Gastroesophageal sphincter (tissue), 4 donors: Measurements from ENCODE around the gene BMP7. TPM values are rescaled to one million over a fixed set of nuclear protein-coding genes. Genes with fewer than 3 reads are reported as not detected.

ENCODE experiments used
- ATAC-seq: fragments of 150-250 bp; one replicate; pipeline ENCODE4 v1.9.1; 2016; ENCODE audit warnings: mild to moderate bottlenecking, moderate library complexity
- H3K27ac ChIP-seq, 4 donors: fragments of 200-600 bp; sonication (generic) in 3 of 4; 1 replicate in 3 of 4; 2 replicates in 1 of 4; pipeline ENCODE4 v1.5.1; 2016 to 2019
- H3K27me3 ChIP-seq: fragments of 200-600 bp; sonication (generic); one replicate; pipeline ENCODE4 v1.5.1; 2019
- H3K36me3 ChIP-seq, 2 donors: fragments of 200-600 bp; sonication (generic); one replicate each; pipeline ENCODE4 v1.5.1; 2019; ENCODE audit warnings: control low read depth in 1 of 2
- H3K4me1 ChIP-seq, 3 donors: fragments of 200-600 bp; sonication (generic); 1 replicate in 2 of 3; 2 replicates in 1 of 3; pipeline ENCODE4 v1.5.1; 2016 to 2019; ENCODE audit warnings: control low read depth in 2 of 3
- H3K4me3 ChIP-seq, 2 donors: fragments of 200-600 bp; sonication (generic); one replicate each; pipeline ENCODE4 v1.5.1; 2019; ENCODE audit warnings: mild to moderate bottlenecking in 1 of 2, moderate library complexity in 1 of 2
- H3K9me3 ChIP-seq, 3 donors: fragments of 200-600 bp; sonication (generic); one replicate each; pipeline ENCODE4 v1.5.1; 2017 to 2019; ENCODE audit warnings: control low read depth in 2 of 3
- EP300 ChIP-seq: sonication (generic); formaldehyde crosslinking; IDR thresholded peaks from one replicate; pipeline ENCODE4 v1.6.1; 2017; ENCODE audit warnings: antibody characterized with exemption, mild to moderate bottlenecking
- POLR2A ChIP-seq, 2 donors: fragments of 450-650 bp; IDR thresholded peaks; one replicate each; pipeline ENCODE4 v1.6.1; 2017; ENCODE audit warnings: antibody characterized with exemption in 2 of 2, mild to moderate bottlenecking in 2 of 2, moderate library complexity in 1 of 2
- POLR2AphosphoS5 ChIP-seq: sonication (generic); formaldehyde crosslinking; IDR thresholded peaks from one replicate; pipeline ENCODE4 v1.6.1; 2017; ENCODE audit warnings: antibody characterized with exemption
- WGBS, 2 donors: methylation state at CpG; one replicate each; pipeline ENCODE4 v1.1.5; 2018; ENCODE audit warnings: low coverage in 1 of 2; 5-methylcytosine and 5-hydroxymethylcytosine counted together
- total RNA-seq, 4 donors: library from RNA; depleted of rRNA; stranded (reverse); fragments of >200 nt; gene quantifications; one replicate each; pipeline ENCODE4 v1.1.0, GENCODE V29; 2016
- TF ChIP-seq, protein P1 (sequence below), 4 experiments: fragments of 200-600 bp in 2 of 4; fragments of 450-650 bp in 2 of 4; sonication (generic) in 1 of 4; IDR thresholded peaks; one replicate each; pipeline ENCODE4 v1.5.1; 2017 to 2019; ENCODE audit warnings: antibody characterized with exemption in 4 of 4, mild to moderate bottlenecking in 2 of 4, moderate library complexity in 2 of 4

BMP7 gene
- total RNA-seq, 4 donors from 2014 or later: 0.16 to 10.8 (median 5.0) TPM

DNA sequence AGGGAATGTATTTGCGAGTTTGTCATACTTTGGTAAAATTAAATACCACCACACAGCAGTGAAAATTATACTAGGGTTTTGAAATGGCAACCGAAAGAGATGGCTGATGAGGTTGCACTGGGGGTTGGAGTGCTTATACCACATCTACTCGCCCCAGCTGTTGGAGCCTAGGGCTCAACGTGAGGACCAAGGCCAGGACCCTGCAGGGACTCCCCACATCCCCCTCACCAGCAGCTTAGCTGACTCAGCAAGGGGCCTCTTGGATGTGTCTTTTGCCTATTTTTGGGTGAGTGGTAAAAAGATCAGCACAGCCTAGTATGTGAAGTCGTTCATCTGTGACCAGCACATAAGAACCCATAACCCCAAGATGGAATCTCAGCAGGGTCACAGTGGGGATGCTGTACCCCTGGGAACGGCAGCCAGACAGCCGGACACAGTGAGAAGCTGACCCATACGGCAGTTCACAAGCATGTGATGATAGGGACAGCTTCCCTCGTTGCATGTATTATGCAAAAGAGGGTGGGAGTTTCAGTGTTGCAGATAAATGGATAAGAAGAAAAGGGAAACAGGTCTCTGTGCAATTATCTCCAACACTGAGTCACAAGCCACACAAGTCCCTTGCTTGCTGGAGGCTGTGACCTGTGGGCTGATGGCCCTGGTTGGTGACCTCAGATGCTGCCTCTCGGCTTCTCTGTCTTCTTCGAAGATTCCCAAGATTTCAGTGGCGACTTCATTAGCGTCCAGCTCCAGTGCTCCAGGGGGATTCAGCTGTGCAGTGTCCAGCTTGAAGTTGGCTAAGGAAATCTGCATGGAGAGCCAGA, 42.2 kb upstream of the BMP7 start:
- no peak overlapping the region for H3K27ac ChIP-seq
- ATAC-seq: no peak
- H3K9me3 ChIP-seq: no peaks in the 10 kb centered on the region
- no peaks in the 10 kb centered on the region for H3K4me1 ChIP-seq
- WGBS, 2 donors: 54 to 66% methylated on average over 7 to 9 of the region's 13 CpGs
- H3K4me3 ChIP-seq: no peak overlapping the region
- H3K27me3 ChIP-seq: peaks cover 5% of the 10 kb centered on the region
- H3K36me3 ChIP-seq: no peaks in the 10 kb centered on the region
- TF ChIP-seq POLR2AphosphoS5: no peak
- no peak for TF ChIP-seq EP300
- TF ChIP-seq POLR2A (IDR thresholded peaks at IDR 0.05): no peak

DNA sequence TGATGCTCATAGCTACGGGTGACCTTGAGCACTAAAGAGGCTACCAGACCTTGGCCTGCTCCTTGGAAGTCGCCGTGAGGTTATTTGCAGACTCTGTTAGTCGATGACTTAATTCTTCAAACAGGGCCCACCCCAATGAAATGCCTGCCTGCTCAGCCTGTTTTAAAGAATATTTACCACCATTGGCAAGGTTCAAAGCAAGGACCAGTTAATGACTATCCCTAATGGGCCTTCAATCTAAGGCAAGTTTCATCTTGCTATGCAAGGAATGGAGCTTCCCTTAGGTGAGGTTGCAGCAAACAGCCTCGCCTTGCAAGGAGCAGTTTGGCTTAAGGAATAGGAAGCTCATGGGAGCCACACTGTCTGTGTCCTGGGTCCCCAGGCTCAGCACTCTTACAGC, 40.3 kb upstream of the BMP7 start:
- TF ChIP-seq, protein P1, sequence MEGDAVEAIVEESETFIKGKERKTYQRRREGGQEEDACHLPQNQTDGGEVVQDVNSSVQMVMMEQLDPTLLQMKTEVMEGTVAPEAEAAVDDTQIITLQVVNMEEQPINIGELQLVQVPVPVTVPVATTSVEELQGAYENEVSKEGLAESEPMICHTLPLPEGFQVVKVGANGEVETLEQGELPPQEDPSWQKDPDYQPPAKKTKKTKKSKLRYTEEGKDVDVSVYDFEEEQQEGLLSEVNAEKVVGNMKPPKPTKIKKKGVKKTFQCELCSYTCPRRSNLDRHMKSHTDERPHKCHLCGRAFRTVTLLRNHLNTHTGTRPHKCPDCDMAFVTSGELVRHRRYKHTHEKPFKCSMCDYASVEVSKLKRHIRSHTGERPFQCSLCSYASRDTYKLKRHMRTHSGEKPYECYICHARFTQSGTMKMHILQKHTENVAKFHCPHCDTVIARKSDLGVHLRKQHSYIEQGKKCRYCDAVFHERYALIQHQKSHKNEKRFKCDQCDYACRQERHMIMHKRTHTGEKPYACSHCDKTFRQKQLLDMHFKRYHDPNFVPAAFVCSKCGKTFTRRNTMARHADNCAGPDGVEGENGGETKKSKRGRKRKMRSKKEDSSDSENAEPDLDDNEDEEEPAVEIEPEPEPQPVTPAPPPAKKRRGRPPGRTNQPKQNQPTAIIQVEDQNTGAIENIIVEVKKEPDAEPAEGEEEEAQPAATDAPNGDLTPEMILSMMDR (IDR thresholded peaks at IDR 0.05): no peak
- no peak for TF ChIP-seq POLR2AphosphoS5
- TF ChIP-seq POLR2A (IDR thresholded peaks at IDR 0.05): no peak
- no peak for TF ChIP-seq EP300
- Histone ChIP-seq H3K4me3 (no peak overlapping the region), H3K27ac (no peak overlapping the region), H3K27me3 (peaks cover 5% of the 10 kb centered on the region), H3K9me3 (no peaks in the 10 kb centered on the region), H3K4me1 (no peaks in the 10 kb centered on the region), H3K36me3 (no peaks in the 10 kb centered on the region)
- 93% methylated on average over 3 of the region's 5 CpGs; no CpG with 5 or more reads in 1 of the 2 donors for WGBS, 2 donors
- no peak for ATAC-seq

DNA sequence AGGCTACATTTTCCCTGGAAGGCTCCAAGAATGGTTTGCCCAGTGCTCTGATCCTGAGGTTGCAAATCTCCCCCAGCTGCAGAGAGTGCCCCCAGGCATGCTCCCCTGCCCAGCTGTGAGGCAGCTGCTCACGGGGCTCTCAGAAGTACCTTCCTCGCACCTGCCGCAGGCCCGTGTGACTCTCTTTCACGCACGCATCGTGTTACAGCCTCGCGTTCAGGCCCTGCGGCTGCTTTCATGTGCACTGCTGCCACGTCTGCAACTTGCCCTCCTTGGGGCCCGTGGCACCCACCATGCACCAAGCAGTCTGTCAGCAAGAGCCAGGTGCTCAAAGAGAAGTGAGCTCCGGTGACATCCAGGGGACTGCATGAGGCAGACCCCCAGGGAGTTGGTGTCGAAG, 34.6 kb upstream of the BMP7 start:
- TF ChIP-seq, protein P1 (IDR thresholded peaks at IDR 0.05): no peak
- TF ChIP-seq POLR2A (IDR thresholded peaks at IDR 0.05): no peak
- ATAC-seq: no peak
- WGBS, 2 donors: 65 to 68% methylated on average over 5 of the region's 14 CpGs

DNA sequence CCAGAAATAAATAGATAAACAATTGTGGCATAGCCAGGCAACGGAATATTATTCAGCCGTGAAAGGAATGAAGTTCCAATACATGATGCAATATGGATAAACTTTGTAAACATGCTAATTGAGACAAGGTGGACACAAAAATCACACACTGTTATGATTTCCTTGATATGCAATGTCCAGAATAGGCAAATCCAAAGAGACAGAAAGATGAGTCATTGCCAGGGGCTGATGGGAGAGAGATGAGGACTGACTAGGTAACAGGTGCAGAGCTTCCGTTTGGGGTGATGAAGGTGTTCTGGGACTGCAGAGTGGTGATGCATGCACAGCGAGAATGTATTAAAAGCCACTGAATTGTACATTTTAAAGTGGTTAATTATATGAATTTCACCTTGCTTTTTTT, 32.0 kb upstream of the BMP7 start:
- 80 to 81% methylated on average over 3 to 4 of the region's 4 CpGs for WGBS, 2 donors
- TF ChIP-seq POLR2A (IDR thresholded peaks at IDR 0.05): no peak
- Histone ChIP-seq H3K27ac (no peak overlapping the region), H3K4me3 (no peak overlapping the region), H3K4me1 (no peaks in the 10 kb centered on the region), H3K9me3 (no peaks in the 10 kb centered on the region), H3K36me3 (no peaks in the 10 kb centered on the region), H3K27me3 (peaks cover 19% of the 10 kb centered on the region)
- no peak for ATAC-seq

More for the DNA sequence above, 34.6 kb upstream of the BMP7 start:
- no peak overlapping the region for H3K4me3 ChIP-seq
- no peaks in the 10 kb centered on the region for H3K9me3 ChIP-seq
- no peak overlapping the region for H3K27ac ChIP-seq
- no peaks in the 10 kb centered on the region for H3K4me1 ChIP-seq
- H3K36me3 ChIP-seq: no peaks in the 10 kb centered on the region
- no peaks in the 10 kb centered on the region for H3K27me3 ChIP-seq

DNA sequence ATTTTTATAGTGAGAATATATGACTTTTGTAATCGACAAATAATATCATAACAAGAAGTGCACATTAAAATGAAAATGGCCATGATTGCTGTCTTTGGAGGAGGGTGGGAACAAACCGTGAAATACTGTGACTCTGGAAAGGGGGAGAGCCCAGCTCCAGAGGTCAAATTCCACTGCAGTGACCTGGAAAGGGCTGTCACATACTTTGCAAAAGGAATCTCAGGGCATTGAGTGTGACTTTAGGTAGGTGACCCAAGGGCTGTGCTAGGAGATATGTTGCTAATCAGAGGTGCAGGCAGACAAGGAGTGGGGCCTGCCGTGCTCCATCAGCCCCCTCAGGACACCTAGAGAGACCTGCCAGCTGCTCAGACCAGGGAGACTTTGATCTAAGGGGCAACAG, 28.1 kb upstream of the BMP7 start:
- no peak for ATAC-seq
- Histone ChIP-seq H3K27ac (no peak overlapping the region), H3K27me3 (peaks cover 58% of the 10 kb centered on the region), H3K36me3 (no peaks in the 10 kb centered on the region), H3K4me1 (peaks cover 0 to 5% (median 2%) of the 10 kb centered on the region in 3 donors), H3K4me3 (no peak overlapping the region), H3K9me3 (no peaks in the 10 kb centered on the region)
- 83 to 88% methylated on average over 2 to 3 of the region's 3 CpGs for WGBS, 2 donors
- TF ChIP-seq POLR2AphosphoS5 (no peak), POLR2A (IDR thresholded peaks at IDR 0.05) (no peak)

DNA sequence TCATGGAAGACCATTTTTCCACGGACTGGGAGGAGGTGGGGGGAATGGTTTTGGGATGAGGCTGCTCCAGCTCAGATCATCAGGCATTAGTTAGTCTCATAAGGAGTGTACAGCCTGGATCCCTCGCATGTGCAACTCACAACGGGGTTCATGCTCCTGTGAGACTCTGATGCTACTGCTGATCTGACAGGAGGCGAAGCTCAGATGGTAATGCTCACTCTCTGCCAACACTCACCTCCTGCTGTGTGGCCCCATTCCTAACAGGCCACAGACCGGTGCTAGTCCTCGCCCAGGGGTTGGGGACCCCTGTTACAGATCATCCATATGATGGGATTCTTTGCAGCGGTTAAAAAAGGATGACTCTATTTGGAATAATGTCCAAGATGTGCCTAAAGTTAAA, 27.6 kb upstream of the BMP7 start:
- ATAC-seq: no peak
- 57 to 86% methylated on average over 2 to 3 of the region's 7 CpGs for WGBS, 2 donors
- H3K4me3 ChIP-seq: no peak overlapping the region
- H3K36me3 ChIP-seq: no peaks in the 10 kb centered on the region
- no peaks in the 10 kb centered on the region for H3K9me3 ChIP-seq
- peaks cover 0 to 11% (median 4%) of the 10 kb centered on the region in 3 donors for H3K4me1 ChIP-seq
- TF ChIP-seq EP300 (no peak), POLR2AphosphoS5 (no peak), POLR2A (IDR thresholded peaks at IDR 0.05) (no peak)
- TF ChIP-seq, protein P1 (IDR thresholded peaks at IDR 0.05): no peak
- peaks cover 64% of the 10 kb centered on the region for H3K27me3 ChIP-seq
- no peak overlapping the region for H3K27ac ChIP-seq
